ENCODE measurements around the gene TMEM61. TPM values are rescaled to one million over a fixed set of nuclear protein-coding genes. Genes with fewer than 3 reads are reported as not detected.

Gene TMEM61
- total RNA-seq, 1 experiment from 2014 or later, result 0.74 TPM

GRCh38 chr1:54956726-54957125, 23.7 kb upstream of the TMEM61 start:
- Mint-ChIP-seq H3K36me3 (peaks cover 46% of the 10 kb centered on the region), H3K4me3 (no peak overlapping the region), H3K9me3 (peaks cover 48% of the 10 kb centered on the region), H3K27ac (no peak overlapping the region), H3K27me3 (ENCODE audit: low read depth) (no peaks in the 10 kb centered on the region; the same call in 1 of the 2 replicates), H3K4me1 (peaks cover 10% of the 10 kb centered on the region)
- DNase-seq (ENCODE audit: low spot score), result no peak
- ChIA-PET CTCF (interaction anchor here (1.0 to 4.2 kb wide), 2 partner anchors 12 to 65 kb away, joined by 4 to 16 read pairs; no protein-coding TSS in a partner anchor), POLR2A (no interaction called here)
- TF ChIP-seq NFATC4 (CRISPR knock-in tag; IDR thresholded peaks at IDR 0.05) (no peak), AFF4 (CRISPR knock-in tag; IDR thresholded peaks at IDR 0.05; ENCODE audit: borderline replicate concordance) (no peak), IRF2 (CRISPR knock-in tag; IDR thresholded peaks at IDR 0.05; ENCODE audit: borderline replicate concordance, low read depth) (no peak), ZNF121 (CRISPR knock-in tag; IDR thresholded peaks at IDR 0.05) (no peak), ZNF263 (CRISPR knock-in tag; IDR thresholded peaks at IDR 0.05; ENCODE audit: low read depth) (no peak), ERG (CRISPR knock-in tag; IDR thresholded peaks at IDR 0.05) (no peak), ESRRA (CRISPR knock-in tag; IDR thresholded peaks at IDR 0.05; ENCODE audit: borderline replicate concordance) (no peak), SP1 (CRISPR knock-in tag; conservative IDR thresholded peaks at IDR 0.05) (no peak), FOXJ3 (CRISPR knock-in tag; IDR thresholded peaks at IDR 0.05; ENCODE audit: borderline replicate concordance) (no peak)
- TF ChIP-seq, protein P1, sequence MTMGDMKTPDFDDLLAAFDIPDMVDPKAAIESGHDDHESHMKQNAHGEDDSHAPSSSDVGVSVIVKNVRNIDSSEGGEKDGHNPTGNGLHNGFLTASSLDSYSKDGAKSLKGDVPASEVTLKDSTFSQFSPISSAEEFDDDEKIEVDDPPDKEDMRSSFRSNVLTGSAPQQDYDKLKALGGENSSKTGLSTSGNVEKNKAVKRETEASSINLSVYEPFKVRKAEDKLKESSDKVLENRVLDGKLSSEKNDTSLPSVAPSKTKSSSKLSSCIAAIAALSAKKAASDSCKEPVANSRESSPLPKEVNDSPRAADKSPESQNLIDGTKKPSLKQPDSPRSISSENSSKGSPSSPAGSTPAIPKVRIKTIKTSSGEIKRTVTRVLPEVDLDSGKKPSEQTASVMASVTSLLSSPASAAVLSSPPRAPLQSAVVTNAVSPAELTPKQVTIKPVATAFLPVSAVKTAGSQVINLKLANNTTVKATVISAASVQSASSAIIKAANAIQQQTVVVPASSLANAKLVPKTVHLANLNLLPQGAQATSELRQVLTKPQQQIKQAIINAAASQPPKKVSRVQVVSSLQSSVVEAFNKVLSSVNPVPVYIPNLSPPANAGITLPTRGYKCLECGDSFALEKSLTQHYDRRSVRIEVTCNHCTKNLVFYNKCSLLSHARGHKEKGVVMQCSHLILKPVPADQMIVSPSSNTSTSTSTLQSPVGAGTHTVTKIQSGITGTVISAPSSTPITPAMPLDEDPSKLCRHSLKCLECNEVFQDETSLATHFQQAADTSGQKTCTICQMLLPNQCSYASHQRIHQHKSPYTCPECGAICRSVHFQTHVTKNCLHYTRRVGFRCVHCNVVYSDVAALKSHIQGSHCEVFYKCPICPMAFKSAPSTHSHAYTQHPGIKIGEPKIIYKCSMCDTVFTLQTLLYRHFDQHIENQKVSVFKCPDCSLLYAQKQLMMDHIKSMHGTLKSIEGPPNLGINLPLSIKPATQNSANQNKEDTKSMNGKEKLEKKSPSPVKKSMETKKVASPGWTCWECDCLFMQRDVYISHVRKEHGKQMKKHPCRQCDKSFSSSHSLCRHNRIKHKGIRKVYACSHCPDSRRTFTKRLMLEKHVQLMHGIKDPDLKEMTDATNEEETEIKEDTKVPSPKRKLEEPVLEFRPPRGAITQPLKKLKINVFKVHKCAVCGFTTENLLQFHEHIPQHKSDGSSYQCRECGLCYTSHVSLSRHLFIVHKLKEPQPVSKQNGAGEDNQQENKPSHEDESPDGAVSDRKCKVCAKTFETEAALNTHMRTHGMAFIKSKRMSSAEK (CRISPR knock-in tag; IDR thresholded peaks at IDR 0.05; ENCODE audit: borderline replicate concordance), result no peak
- TF ChIP-seq, protein P2, sequence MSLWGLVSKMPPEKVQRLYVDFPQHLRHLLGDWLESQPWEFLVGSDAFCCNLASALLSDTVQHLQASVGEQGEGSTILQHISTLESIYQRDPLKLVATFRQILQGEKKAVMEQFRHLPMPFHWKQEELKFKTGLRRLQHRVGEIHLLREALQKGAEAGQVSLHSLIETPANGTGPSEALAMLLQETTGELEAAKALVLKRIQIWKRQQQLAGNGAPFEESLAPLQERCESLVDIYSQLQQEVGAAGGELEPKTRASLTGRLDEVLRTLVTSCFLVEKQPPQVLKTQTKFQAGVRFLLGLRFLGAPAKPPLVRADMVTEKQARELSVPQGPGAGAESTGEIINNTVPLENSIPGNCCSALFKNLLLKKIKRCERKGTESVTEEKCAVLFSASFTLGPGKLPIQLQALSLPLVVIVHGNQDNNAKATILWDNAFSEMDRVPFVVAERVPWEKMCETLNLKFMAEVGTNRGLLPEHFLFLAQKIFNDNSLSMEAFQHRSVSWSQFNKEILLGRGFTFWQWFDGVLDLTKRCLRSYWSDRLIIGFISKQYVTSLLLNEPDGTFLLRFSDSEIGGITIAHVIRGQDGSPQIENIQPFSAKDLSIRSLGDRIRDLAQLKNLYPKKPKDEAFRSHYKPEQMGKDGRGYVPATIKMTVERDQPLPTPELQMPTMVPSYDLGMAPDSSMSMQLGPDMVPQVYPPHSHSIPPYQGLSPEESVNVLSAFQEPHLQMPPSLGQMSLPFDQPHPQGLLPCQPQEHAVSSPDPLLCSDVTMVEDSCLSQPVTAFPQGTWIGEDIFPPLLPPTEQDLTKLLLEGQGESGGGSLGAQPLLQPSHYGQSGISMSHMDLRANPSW (CRISPR knock-in tag; conservative IDR thresholded peaks at IDR 0.05; ENCODE audit: low read depth), result no peak
- TF ChIP-seq, protein P3, sequence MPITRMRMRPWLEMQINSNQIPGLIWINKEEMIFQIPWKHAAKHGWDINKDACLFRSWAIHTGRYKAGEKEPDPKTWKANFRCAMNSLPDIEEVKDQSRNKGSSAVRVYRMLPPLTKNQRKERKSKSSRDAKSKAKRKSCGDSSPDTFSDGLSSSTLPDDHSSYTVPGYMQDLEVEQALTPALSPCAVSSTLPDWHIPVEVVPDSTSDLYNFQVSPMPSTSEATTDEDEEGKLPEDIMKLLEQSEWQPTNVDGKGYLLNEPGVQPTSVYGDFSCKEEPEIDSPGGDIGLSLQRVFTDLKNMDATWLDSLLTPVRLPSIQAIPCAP (CRISPR knock-in tag; IDR thresholded peaks at IDR 0.05), result no peak
- ATAC-seq, result no peak
